ENCODE measurements around the gene SKAP1.
A peak's percentile ranks its signal among the peaks of the same experiment; 100 is the strongest.

The SKAP1 gene

DNA sequence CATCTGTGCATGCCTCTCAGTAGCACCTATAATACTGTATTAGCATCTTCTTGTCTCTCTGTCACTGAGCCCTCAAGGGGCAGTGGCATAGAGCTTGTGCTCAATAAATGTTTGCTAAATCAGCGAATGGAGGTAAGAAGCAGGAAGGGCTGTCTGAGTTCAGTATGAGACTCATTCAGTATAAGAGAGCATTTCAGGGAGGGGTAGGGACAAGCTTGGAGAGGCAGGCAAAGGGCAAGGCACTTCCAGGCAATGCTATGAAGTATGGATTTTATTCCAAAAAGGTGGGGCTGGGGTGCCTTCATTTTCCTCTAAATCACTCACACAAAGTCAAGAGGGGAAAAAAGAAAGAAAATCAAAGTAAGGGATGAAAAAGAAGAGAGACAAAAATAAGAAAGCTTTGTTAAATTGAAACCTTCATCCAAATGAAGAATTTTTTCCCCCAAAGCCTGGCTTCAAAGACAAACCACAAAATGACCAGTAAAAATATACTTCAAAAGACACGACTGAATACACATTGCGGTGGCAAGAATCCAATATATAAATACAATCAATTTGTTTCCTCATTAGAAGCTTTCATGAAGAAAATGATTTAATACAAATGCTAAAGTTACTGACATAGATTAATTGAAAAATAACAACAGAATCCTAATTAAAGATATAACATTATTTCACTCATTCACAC lies 51.2 kb downstream of the SKAP1 start:
- TF ChIP-seq, protein P1, sequence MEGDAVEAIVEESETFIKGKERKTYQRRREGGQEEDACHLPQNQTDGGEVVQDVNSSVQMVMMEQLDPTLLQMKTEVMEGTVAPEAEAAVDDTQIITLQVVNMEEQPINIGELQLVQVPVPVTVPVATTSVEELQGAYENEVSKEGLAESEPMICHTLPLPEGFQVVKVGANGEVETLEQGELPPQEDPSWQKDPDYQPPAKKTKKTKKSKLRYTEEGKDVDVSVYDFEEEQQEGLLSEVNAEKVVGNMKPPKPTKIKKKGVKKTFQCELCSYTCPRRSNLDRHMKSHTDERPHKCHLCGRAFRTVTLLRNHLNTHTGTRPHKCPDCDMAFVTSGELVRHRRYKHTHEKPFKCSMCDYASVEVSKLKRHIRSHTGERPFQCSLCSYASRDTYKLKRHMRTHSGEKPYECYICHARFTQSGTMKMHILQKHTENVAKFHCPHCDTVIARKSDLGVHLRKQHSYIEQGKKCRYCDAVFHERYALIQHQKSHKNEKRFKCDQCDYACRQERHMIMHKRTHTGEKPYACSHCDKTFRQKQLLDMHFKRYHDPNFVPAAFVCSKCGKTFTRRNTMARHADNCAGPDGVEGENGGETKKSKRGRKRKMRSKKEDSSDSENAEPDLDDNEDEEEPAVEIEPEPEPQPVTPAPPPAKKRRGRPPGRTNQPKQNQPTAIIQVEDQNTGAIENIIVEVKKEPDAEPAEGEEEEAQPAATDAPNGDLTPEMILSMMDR (conservative IDR thresholded peaks at IDR 0.05; ENCODE audit: low read length), result no peak
- DNase-seq (ENCODE audit: low read depth), result no peak
- no peak overlapping the region for H3K4me3 ChIP-seq (ENCODE audit: low read length)

DNA sequence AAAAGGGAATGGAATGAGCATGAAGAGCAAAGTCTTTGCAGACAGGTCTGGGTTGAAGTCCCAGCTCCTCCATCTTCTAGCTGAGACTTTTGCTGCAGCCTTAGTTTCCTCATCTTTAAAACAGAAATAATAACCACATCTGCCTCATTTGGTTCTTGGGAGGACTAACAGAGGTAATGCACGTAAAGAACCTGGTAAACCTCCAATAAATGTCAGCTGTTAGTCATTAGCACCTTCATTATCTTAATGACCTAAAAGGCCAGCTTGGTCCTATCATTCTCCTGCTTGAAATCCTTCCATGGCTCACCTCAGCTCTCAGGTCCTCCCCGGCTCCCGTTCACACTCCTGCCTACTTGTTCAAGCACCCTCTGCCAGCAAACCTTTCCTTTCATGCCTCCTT lies 51.8 kb downstream of the SKAP1 start:
- no peak for DNase-seq (ENCODE audit: low read depth)
- TF ChIP-seq, protein P1 (conservative IDR thresholded peaks at IDR 0.05; ENCODE audit: low read length), result no peak
- H3K4me3 ChIP-seq (ENCODE audit: low read length), result no peak overlapping the region

DNA sequence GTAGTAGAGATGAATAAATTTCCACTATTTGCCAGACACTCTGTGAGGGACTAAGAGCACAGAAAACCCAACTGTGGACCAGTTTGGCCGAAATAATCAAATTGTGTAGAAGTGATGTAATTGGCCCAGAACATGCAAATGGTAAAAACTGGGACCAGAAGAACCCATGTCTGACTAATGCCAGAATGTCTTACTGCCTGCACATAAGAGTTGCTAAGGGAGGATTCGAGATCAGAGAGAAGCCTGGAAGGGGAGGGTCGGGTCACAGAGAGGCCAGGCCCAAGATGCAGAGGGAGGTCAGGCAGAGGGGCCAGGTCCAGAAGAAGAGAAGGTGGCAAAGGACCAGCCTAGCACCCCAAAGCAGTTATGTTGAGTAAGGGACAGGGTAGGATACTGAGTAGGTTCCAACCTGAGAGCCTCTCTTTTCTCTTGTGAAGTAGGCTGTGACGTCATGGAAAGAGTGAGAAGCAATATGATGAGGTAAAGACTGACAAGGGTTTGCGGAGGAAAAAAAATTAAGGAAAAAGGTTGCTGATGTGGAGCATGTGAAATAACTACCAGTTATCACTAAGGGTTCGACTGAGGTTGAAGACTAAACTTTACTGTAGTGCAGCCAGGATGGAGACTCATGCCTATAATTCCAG lies 53.2 kb downstream of the SKAP1 start:
- no peak for DNase-seq (ENCODE audit: low read depth)
- no peak overlapping the region for H3K4me3 ChIP-seq (ENCODE audit: low read length)
- TF ChIP-seq, protein P1 (conservative IDR thresholded peaks at IDR 0.05; ENCODE audit: low read length), result no peak

DNA sequence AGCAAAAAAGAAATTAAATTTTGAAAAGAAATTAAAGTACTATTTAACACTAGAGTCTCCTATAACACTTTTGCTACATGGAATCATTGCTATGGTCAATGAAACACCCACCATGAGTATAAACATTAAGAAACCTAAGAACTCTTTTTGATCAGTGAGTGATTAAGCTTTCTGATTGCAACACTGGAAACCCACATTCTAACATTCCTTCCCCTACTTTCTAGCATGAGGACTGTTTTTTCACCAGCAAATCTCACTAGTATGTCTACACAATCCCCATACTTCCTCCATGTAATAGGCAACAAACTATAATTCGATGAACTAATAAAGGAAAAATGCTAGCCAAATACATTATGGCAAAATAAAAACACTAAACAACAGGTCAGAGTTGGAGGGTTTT lies 54.7 kb downstream of the SKAP1 start:
- DNase-seq (ENCODE audit: low read depth), result peak; percentile 79
- TF ChIP-seq, protein P1 (conservative IDR thresholded peaks at IDR 0.05; ENCODE audit: low read length), result no peak
- H3K4me3 ChIP-seq (ENCODE audit: low read length), result no peak overlapping the region

DNA sequence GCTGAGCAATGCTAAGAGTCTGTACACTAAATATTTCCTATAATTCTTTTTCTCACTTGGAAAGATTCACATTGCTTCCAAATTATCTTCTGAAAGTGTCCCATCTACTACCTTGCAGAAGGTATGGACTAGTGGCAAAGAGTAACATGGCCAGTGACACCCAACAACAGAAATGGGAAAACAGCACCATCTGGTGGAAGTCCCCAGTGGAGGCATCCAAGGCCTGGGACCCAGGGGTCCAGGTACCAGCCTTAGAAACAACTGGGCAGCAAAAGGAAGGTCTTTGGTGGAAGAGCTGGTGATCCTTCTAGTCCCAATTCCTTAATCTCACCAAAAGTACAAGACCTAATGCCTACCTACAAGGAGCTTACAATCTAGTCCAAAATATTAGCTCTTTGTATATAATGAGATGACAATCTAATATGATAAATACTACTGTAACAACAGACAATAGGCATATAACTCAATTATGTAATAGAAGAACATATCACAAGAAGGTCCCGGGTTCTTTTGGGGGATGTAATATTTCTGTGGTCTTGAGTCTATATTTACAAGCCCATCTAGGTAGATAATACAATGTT lies 55.3 kb downstream of the SKAP1 start:
- H3K4me3 ChIP-seq (ENCODE audit: low read length), result no peak overlapping the region
- no peak for DNase-seq (ENCODE audit: low read depth)
- TF ChIP-seq, protein P1 (conservative IDR thresholded peaks at IDR 0.05; ENCODE audit: low read length), result peak; percentile 30

DNA sequence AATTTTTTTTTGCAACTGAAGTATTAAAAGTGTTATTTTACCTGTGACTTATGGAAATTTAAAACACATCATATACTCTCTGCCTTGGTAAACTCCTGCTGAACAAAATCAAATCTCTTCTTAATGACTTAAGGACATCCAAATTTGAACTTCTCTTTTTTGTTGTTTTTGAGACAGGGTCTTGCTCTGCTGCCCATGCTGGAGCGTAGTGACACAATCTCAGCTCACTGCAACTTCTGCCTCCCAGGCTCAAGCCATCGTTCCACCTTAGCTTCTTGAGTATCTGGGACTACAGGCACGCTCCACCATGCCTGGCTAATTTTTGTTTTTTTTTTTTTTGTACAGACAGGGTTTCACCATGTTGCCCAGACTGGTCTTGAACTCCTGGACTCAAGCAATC lies 56.1 kb downstream of the SKAP1 start:
- H3K4me3 ChIP-seq (ENCODE audit: low read length), result no peak overlapping the region
- TF ChIP-seq, protein P1 (conservative IDR thresholded peaks at IDR 0.05; ENCODE audit: low read length), result no peak
- no peak for DNase-seq (ENCODE audit: low read depth)
